Transverse colon (tissue), 4 donors: ENCODE measurements around the gene OVCH1.

Source experiments
- EP300 ChIP-seq: sonication (generic); formaldehyde crosslinking; IDR thresholded peaks from one replicate; pipeline ENCODE4 v1.6.1; 2017; ENCODE audit warnings: antibody characterized with exemption, low read depth
- POLR2AphosphoS5 ChIP-seq, 3 donors: sonication (generic); formaldehyde crosslinking; IDR thresholded peaks; one replicate each; pipeline ENCODE4 v1.6.1; 2016; ENCODE audit warnings: antibody characterized with exemption in 3 of 3
- TF ChIP-seq, protein P1 (sequence below), 5 experiments: fragments of 200-600 bp in 3 of 5; fragments of 450-650 bp in 2 of 5; sonication (generic) in 3 of 5; IDR thresholded peaks; 1 replicate in 2 of 5; 2 replicates in 3 of 5; pipeline ENCODE4 v1.5.1; 2016 to 2017; ENCODE audit warnings: antibody characterized with exemption in 5 of 5, inconsistent platforms in 3 of 5, mild to moderate bottlenecking in 2 of 5, moderate library complexity in 1 of 5

DNA sequence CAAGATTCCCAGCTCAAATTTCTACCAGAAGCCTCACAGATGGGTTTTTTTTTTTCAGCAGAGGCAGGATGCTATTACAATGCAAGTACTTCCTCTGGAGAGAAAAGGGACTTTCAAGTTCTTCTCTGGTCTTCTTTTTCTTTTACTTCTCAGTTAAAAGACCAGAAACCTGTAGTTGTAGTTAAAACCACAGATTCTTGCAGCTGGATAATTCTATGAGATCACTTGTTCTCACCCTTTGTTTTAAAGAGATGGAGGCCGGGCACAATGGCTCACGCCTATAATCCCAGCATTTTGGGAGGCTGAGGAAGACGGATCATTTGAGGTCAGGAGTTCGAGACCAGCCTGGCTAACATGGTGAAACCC lies 47.6 kb upstream of the OVCH1 start:
- TF ChIP-seq, protein P1, sequence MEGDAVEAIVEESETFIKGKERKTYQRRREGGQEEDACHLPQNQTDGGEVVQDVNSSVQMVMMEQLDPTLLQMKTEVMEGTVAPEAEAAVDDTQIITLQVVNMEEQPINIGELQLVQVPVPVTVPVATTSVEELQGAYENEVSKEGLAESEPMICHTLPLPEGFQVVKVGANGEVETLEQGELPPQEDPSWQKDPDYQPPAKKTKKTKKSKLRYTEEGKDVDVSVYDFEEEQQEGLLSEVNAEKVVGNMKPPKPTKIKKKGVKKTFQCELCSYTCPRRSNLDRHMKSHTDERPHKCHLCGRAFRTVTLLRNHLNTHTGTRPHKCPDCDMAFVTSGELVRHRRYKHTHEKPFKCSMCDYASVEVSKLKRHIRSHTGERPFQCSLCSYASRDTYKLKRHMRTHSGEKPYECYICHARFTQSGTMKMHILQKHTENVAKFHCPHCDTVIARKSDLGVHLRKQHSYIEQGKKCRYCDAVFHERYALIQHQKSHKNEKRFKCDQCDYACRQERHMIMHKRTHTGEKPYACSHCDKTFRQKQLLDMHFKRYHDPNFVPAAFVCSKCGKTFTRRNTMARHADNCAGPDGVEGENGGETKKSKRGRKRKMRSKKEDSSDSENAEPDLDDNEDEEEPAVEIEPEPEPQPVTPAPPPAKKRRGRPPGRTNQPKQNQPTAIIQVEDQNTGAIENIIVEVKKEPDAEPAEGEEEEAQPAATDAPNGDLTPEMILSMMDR (IDR thresholded peaks at IDR 0.05) = no peak
- TF ChIP-seq POLR2AphosphoS5 (IDR thresholded peaks at IDR 0.05) (no peak), EP300 (no peak)
